GM18505 (cell line): ENCODE results near the gene SAPCD1.
A peak's percentile ranks its signal among the peaks of the same experiment; 100 is the strongest.

Source experiments
- ATAC-seq: cut with Tn5 transposase; IDR thresholded peaks from one replicate; pipeline ENCODE4 v1.9.1; 2021; ENCODE audit not compliant: unreplicated experiment
- POLR2A ChIP-seq: IDR thresholded peaks from 4 replicates; pipeline ENCODE4 v1.6.1; 2011; ENCODE audit warnings: borderline replicate concordance; ENCODE audit not compliant: insufficient read depth, insufficient read length; ENCODE audit errors: extremely low read depth

Gene SAPCD1

DNA sequence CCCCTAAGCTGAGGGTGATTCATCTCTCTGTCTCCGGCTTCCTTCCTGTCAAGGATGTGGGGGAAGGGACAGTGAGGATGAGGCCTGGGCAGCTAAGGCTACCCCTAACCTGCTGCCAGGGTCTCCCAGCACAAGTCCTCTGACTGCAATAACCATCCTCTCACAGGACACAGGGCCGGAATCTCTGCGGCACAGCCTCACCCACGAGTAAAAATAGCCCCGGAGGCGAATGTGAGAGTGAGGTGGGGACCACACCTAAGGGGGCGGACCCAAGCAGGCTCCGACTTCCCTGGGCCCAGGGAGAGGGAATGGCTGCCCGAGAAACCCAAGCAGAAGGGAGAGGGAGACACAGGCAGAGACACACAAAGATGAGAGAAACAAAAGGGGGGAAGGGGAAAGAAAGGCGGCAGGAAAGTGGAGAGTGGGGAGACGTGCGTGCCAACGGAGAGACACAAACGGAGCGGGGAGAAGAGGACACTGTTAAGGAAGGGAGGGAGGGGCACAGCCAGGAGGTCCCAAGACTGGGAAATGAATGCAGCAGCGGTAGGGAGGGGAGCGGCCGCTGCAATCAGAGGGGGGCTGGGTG is 27.5 kb upstream of the SAPCD1 start:
- peak; percentile 40 for TF ChIP-seq POLR2A
- ATAC-seq: no peak

DNA sequence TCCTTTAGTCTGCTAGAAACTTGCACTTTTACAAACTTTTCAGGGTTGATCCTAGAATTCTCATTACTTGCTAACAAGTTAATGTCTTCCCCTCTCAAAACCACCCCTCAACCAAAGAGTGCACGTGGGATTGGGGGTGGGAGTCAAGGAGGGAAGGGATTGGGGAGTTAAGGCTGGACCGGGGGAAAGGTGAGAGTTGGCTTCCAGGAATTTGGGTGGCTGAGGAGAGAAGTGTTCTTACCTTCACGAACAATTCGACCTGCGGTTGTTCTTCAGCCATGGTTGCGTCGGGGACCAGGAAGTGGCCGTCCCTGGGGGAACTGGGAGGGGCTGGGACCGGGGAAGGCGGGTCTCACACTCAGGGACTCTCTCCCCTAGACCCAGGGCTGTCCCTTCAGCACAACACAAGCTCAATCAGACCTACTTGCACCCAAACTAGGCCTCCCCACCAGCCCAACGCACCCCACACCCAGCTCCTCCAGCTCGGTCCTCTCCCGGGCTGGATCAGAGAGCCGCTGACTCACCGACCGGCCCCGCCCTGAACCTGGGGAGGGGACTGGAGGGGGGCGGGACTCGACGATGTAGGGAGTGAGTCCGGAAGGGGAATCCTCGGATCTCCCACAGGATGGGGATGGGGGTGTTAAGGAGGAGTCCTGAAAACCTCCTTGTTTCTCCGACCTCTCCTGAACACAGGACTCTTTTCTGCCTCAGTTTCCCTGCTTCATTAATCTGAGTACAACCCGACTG is 26.3 kb upstream of the SAPCD1 start, which contains the start of gene CLIC1:
TSS of gene CLIC1 (minus strand) at position 510 of the 747 bp plus-strand sequence. CDS start at position 280, 230 bp downstream.
- no peak for ATAC-seq

DNA sequence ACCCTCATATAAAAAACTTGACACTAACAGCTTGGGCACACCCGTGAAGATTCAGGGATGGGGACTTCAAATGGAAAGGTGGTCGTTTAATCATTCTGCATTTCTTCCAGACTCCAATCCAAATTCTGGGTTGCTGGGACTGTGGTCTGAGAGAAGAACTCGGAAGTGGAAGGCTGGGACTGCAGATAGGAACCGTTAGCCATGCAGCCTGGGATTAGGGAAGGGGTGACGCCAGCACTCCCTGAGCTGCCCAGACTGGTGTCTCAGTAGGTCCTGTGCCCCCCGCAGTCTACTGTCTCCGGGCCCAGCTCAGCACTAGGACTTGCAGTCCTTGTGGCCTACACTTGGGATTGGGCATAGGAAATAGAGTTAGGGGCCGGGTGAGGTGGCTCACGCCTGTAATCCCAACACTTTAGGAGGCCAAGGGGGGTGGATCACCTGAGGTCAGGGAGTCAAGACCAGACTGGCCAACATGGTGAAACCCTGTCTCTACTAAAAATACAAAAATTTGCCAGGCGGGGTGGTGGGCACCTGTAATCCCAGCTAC is 25.6 kb upstream of the SAPCD1 start:
- peak; percentile 8 for TF ChIP-seq POLR2A
- ATAC-seq: no peak

More for the DNA sequence above, 26.3 kb upstream of the SAPCD1 start, which contains the start of gene CLIC1:
- peak; percentile 88 for TF ChIP-seq POLR2A

DNA sequence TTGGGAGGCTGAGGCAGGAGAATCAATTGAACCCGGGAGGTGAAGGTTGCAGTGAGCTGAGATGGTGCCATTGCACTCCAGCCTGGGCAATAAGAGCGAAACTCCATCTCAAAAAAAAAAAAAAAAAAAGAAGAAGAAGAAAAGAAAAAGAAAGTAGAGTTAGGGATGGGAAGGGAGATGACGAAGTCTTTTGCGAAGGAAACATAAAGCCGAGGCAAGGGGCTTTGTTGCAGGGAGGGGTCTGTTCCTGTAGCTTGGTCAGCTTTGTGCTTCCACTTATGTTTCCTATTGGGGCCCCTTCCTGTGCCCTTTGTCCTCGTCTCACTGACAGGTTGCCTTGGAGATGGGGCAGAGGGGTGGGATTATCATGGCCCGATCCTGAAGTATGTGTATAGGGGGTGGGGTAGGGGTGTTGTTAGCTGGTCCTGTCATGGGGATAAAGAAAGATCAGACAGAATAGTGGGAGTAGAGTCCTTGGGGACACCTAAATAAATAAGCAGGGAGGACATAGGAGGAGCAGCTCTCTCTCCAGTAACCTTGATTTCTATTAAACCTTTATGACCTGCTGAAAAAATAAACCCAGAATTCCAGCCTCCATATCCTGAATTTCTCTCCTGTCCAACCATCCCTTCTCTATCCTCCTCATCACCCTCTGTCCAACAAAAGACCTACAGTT is 25.0 kb upstream of the SAPCD1 start:
- no peak for TF ChIP-seq POLR2A

DNA sequence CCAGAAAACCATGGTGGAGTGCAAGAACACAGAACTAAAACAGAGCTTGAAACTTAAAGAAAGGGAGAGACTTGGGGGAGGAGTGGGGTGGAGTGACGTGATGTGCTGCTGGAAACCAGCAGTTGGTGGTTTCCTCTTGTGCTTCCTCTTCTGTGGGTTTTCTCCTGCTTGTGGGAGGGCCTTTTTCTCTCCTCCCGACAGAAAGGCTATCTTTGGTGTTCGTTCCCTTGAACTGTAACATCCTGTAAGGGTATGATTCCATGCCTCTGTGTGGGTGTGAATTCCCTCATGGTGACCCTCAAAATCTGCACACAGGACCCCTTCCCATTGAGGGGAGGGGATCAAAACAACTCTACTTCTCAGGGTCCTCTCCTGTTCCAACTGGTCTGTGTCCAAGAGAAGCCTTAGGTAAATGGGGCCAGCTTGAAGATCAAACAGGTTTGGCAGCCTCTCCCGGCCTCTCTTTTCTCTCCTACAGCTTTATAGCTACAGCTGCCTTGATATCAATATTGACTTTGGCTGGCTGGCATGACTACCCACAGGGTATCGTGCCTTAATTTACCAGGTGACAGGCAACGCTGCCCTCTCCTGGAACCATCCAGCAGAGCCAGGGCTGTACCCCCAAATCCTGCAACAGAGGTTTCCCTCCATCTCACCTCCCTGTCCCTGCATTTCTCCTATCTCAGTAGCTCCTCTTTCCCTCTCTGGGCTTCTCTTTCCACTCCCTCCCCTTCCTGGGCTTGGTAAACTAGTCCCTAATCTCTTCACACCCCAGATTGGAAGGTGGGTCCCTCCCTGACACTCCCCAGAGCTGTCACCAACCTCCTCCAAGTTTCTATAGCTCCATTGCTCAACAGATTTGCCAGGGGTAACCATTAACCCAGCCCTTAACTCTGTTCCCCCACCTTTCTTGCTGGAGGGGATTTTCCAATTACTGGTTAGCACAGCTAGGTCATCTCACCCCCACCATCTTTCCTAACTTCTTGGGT is 24.2 kb upstream of the SAPCD1 start:
- peak; percentile 55 for TF ChIP-seq POLR2A
- ATAC-seq: peak; percentile 25

More for the DNA sequence above, 25.0 kb upstream of the SAPCD1 start:
- ATAC-seq: no peak

DNA sequence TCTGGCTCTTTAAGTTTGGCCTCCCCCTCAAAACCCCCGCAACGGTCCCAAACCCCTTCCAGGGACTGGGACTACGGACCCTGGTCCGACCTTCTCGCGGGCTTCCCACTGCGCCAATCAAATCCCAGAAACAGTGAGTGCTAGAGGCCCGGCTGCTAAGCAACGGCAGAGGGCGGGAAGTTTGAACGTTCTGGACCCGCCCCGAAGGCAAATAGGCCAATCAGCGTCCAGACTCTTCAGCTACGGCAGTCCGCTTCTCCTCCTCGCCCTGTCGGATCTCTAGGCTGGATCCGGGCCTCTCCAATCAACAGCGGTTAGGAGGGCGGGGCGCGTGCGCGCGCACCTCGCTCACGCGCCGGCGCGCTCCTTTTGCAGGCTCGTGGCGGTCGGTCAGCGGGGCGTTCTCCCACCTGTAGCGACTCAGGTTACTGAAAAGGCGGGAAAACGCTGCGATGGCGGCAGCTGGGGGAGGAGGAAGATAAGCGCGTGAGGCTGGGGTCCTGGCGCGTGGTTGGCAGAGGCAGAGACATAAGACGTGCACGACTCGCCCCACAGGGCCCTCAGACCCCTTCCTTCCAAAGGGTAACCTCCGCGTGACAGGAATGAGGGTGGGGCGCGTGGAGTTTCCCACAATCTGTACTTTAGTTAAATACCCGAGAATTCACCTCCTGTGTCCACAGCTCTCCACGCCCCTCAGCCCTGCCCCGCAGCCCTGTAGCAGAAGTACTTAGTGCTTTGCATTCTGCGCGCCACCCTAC is 22.6 kb upstream of the SAPCD1 start, which contains the start of gene MSH5:
TSS of gene MSH5 (plus strand) at position 367 of the 758 bp plus-strand sequence. CDS start 462 bp downstream, outside the sequence.
- TF ChIP-seq POLR2A: peak; percentile 57
- peak; percentile 71 for ATAC-seq

DNA sequence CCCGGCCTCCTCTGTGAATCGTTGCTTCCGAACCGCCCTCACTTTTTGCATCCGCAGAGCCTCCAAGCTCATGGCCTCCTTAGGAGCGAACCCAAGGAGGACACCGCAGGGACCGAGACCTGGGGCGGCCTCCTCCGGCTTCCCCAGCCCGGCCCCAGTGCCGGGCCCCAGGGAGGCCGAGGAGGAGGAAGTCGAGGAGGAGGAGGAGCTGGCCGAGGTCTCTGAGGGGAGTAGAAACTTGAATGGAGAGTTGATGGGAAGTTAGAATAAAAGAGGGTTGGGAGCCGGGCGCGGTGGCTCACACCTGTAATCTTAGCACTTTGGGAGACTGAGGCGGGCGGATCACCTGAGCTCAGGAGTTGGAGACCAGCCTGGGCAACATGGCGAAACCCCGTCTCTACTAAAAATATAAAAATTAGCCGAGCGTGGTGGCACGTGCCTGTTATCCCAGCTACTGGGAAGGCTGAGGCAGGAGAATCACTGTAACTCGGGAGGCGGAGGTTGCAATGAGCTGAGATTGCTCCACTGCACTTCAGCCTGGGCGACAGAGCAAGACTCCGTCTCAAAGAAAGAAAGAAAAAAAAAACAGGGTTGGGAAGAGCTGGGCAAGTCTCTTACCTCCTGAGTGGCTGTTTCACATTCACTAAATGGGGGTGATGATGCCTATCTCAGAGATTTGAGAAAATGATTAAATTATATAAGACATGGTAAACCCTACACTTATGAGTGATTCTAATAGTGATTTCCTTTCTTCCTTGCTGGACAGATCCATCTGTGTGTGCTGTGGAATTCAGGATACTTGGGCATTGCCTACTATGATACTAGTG is 21.8 kb upstream of the SAPCD1 start:
- peak; percentile 5 for ATAC-seq
- TF ChIP-seq POLR2A: no peak

DNA sequence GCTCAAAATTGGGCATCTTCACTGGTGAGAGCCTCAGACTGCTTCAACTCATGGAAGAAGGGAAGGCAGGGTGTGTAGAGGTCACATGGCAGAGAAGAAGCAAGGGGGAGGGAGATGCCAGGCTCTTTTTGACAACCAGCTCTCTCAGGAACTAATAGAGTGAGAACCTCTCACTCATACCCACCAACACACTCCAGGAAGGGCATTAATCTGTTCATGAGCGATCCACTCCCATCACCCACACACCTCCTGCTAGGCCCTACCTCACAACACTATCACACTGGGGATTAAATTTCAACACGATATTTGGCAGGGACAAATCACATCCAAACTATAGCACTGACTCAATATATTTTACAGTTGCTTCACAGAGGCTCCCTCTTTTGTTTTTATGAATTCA is 20.6 kb upstream of the SAPCD1 start:
- ATAC-seq: no peak
- no peak for TF ChIP-seq POLR2A

DNA sequence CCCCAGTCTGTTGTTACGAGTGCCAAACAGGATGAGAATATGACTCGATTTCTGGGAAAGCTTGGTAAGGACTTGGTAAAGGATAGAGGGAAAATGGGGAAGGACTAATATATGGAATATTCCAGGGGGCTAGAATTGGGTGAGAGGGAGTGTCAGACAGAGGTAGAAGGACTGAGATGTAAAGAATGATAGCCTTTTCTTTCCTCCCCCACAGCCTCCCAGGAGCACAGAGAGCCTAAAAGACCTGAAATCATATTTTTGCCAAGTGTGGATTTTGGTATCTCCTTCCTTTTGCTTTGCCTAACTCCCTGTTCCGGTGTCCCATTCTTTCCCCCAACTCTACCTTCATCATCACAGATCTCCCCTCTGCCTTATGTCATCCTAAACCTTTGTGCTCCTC is 19.6 kb upstream of the SAPCD1 start:
- no peak for ATAC-seq
- no peak for TF ChIP-seq POLR2A

DNA sequence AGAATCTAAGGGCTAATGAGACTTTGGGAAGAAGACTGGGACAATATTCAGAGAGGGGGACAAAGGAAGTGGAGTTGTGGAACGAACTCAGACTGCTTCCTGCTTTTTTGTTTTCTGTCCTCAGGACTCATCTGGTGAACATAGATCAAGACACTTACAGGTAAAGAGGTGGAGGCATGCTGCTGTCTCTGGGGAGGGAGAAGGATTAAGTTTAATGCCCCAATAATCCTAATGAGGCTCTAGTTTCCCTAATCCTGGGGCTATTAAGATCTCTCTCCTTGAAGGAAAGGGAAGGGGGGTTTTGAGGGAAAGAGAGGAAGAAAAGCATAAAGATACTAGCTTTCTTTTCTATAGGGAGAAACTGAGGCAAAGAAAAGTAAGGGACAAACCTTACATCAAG is 18.0 kb upstream of the SAPCD1 start:
- ATAC-seq: no peak
- no peak for TF ChIP-seq POLR2A

DNA sequence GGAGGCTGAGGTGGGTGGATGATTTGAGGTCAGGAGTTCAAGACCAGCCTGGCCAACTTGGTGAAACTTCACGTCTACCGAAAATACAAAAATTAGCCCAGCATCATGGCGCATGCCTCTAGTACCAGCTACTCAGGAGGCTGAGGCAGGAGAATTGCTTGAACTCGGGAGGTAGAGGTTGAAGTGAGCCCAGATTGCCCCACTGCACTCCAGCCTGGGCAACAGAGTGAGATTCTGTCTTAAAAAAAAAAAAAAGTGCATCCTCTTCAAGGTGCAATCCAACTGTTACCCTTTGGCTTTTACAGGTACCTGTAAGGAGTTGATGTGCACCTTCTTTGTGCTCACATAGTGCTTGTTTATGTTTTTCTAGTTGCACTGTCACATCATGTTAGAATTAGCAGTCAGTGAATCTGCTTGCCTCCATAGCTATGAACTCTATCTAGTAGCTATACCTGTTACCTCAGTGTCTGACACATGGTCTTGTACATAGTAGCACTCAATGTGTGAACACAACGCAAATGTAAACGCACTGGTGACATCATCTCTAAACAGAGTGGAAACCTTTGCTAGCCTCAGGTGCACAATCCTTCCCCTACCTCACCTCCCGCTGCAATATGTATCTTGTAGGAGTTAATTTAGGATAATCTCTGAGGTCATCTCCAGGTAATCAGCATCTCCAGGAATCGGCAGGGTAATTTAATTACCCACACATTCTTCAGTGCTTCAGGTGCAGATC is 13.0 kb upstream of the SAPCD1 start:
- no peak for ATAC-seq
- TF ChIP-seq POLR2A: no peak
